ENCODE measurements around the gene BRIP1.

DNA sequence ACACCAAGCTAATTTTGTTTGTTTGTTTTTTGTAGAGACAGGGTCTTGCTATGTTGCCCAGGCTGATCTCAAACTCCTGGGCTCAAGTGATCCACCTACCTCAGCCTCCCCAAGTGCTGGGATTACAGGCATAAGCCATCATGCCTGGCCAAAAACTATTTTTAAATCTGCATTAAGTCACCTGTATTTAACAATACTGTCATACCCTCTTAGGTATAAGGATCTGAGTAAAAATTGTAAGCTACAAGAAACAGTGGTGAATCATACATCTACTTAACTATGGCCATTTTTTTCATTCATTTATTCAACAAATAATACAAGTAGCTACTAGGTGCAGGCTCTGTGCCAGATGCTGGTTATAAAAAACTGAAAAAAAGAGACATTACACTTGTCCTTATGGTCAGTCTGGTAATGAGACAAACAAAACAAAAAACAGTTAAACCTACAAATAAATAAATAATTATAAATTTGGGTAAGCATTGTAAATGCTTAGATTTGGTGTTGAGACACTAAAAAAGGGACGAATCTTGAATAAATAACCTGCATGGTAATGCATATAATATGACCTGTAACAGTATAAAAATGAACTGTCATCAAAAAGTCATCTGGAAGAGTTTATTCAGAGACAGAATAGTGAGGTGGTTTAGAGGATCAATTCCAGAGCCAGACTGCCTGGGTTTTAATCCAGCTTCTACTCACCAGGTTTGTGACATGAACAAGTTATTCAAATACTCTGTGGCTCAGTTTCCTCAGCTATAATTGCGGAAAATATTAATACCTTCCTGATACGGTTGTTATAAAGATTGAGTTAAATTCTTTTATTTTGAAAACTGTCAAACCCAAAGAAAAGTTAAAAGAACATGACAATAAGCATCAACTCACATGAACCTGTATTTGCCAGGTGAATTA is 26.8 kb downstream of the BRIP1 start:
- no peak for TF ChIP-seq CTCF (IDR thresholded peaks at IDR 0.05)
- no peak for TF ChIP-seq POLR2A (IDR thresholded peaks at IDR 0.05)

All from lower leg skin (tissue), 3 donors.